Colonic mucosa (tissue), 4 donors: ENCODE data around the gene RYR3. TPM values are rescaled to one million over a fixed set of nuclear protein-coding genes. Genes with fewer than 3 reads are reported as not detected.
A peak's percentile ranks its signal among the peaks of the same experiment; 100 is the strongest.

Experiments
- DNase-seq: peaks from one replicate; pipeline ENCODE4 v3.0.0-alpha.2; 2020
- H3K27ac ChIP-seq: fragments of 200-600 bp; one replicate; pipeline ENCODE4 v1.8.0; 2021
- H3K27me3 ChIP-seq: fragments of 200-600 bp; one replicate; pipeline ENCODE4 v1.8.0; 2021
- H3K36me3 ChIP-seq: fragments of 200-600 bp; one replicate; pipeline ENCODE4 v1.8.0; 2021
- H3K4me1 ChIP-seq: fragments of 200-600 bp; one replicate; pipeline ENCODE4 v1.8.0; 2021; ENCODE audit warnings: mild to moderate bottlenecking
- H3K4me3 ChIP-seq: fragments of 200-600 bp; one replicate; pipeline ENCODE4 v1.8.0; 2021
- H3K9ac ChIP-seq, 2 donors: one replicate each; pipeline ENCODE4 v1.7.0; 2013; ENCODE audit warnings: control low read depth in 2 of 2, low read depth in 2 of 2, low read length in 2 of 2
- H3K9me3 ChIP-seq: fragments of 200-600 bp; one replicate; pipeline ENCODE4 v1.8.0; 2021
- intact Hi-C: fragments of 100-400 bp; cut with DNase I; formaldehyde crosslinking; loops from one replicate; pipeline ENCODE4 v1.14.1; 2022
- total RNA-seq, 2 donors: library from RNA; stranded (reverse); fragmentation: NEBNext Ultra II Directional in 1 of 2; extraction: Animal tissue kit (Norgen Biotek cat#: 25700) in 1 of 2; gene quantifications; one replicate each; pipeline ENCODE4 v1.2.1, GENCODE V29; 2021
- TF ChIP-seq, protein P1 (sequence below): fragments of 200-600 bp; IDR thresholded peaks from one replicate; pipeline ENCODE4 v1.8.0; 2022; ENCODE audit warnings: antibody characterized with exemption, mild to moderate bottlenecking
- donor health status: healthy.
- donor health status: DM: no; HTN: no; CAD: no.
- donor health status: DM: no; HTN: no; CAD: no.

RYR3 gene
- total RNA-seq, 2 donors from 2014 or later = 0.17 to 1.1 TPM

GRCh38 chr15:33296050-33296449, 14.7 kb upstream of the RYR3 start:
- Histone ChIP-seq H3K4me3 (no peak overlapping the region), H3K36me3 (no peaks in the 10 kb centered on the region), H3K27me3 (no peaks in the 10 kb centered on the region), H3K27ac (no peak overlapping the region), H3K4me1 (no peaks in the 10 kb centered on the region), H3K9me3 (no peaks in the 10 kb centered on the region), H3K9ac (no peak overlapping the region)
- TF ChIP-seq, protein P1, sequence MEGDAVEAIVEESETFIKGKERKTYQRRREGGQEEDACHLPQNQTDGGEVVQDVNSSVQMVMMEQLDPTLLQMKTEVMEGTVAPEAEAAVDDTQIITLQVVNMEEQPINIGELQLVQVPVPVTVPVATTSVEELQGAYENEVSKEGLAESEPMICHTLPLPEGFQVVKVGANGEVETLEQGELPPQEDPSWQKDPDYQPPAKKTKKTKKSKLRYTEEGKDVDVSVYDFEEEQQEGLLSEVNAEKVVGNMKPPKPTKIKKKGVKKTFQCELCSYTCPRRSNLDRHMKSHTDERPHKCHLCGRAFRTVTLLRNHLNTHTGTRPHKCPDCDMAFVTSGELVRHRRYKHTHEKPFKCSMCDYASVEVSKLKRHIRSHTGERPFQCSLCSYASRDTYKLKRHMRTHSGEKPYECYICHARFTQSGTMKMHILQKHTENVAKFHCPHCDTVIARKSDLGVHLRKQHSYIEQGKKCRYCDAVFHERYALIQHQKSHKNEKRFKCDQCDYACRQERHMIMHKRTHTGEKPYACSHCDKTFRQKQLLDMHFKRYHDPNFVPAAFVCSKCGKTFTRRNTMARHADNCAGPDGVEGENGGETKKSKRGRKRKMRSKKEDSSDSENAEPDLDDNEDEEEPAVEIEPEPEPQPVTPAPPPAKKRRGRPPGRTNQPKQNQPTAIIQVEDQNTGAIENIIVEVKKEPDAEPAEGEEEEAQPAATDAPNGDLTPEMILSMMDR = no peak
- DNase-seq = no peak
- intact Hi-C loops = no loop called here

DNA sequence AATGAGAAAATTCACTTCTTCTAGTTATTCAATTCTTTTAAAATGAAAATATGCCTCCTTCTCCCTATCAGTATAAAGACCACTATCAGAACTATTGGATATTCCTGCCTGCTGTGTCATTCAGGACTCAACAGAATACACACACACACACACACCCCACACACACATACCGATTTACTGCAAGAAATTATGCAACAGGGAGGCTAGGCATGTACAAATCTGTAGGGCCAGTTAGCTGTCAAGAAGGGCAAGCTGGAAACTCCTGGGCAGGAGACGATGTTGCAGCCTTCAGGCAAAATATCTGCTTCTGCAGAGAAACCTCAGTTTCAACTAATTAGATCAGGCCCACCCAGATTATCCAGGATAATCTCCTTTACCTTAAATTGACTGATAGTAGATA, 13.9 kb upstream of the RYR3 start:
- TF ChIP-seq, protein P1 = no peak
- Histone ChIP-seq H3K4me3 (no peak overlapping the region), H3K9me3 (no peaks in the 10 kb centered on the region), H3K9ac (no peak overlapping the region), H3K27me3 (no peaks in the 10 kb centered on the region), H3K4me1 (no peaks in the 10 kb centered on the region), H3K27ac (no peak overlapping the region), H3K36me3 (no peaks in the 10 kb centered on the region)
- DNase-seq = no peak
- intact Hi-C loops = no loop called here

- intact Hi-C loops = no loop called here
Observed at GRCh38 chr15:33298631-33299030, 12.1 kb upstream of the RYR3 start.

DNA sequence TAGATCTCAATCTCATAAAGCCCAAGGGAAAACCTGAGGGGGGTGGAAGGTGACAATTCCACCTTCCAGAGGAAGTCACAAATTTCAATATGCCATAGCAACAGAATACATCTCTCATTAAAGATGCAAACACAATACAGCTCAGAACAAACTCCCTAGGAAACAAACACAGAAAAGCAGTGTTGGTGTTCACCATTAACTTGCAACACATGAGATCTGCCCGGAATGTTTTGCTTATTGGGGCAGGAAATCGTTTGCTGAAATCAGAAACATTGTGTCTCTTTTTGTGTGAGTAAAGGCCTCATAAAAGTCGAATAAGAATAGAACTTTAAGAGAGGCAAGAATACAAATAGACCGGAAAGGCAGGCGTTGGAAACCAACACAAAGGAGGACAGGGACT, 5.8 kb upstream of the RYR3 start:
- no peaks in the 10 kb centered on the region for H3K27me3 ChIP-seq
- intact Hi-C loops = no loop called here
- TF ChIP-seq, protein P1 = no peak
- no peaks in the 10 kb centered on the region for H3K4me1 ChIP-seq
- no peak overlapping the region for H3K27ac ChIP-seq
- DNase-seq = no peak
- no peaks in the 10 kb centered on the region for H3K36me3 ChIP-seq
- H3K9ac ChIP-seq = no peak overlapping the region
- no peaks in the 10 kb centered on the region for H3K9me3 ChIP-seq
- H3K4me3 ChIP-seq = no peak overlapping the region

More at GRCh38 chr15:33298631-33299030, 12.1 kb upstream of the RYR3 start:
- H3K27me3 ChIP-seq = no peaks in the 10 kb centered on the region
- H3K36me3 ChIP-seq = no peaks in the 10 kb centered on the region
- TF ChIP-seq, protein P1 = no peak
- no peak for DNase-seq
- no peaks in the 10 kb centered on the region for H3K4me1 ChIP-seq
- no peaks in the 10 kb centered on the region for H3K9me3 ChIP-seq
- no peak overlapping the region for H3K4me3 ChIP-seq
- H3K27ac ChIP-seq = no peak overlapping the region
- no peak overlapping the region for H3K9ac ChIP-seq

GRCh38 chr15:33309602-33310276, 1.0 kb upstream of the RYR3 start:
- TF ChIP-seq, protein P1 = no peak
- Histone ChIP-seq H3K4me3 (no peak overlapping the region), H3K9ac (no peak overlapping the region), H3K27me3 (peaks cover 11% of the 10 kb centered on the region), H3K36me3 (no peaks in the 10 kb centered on the region), H3K27ac (no peak overlapping the region), H3K4me1 (no peaks in the 10 kb centered on the region), H3K9me3 (no peaks in the 10 kb centered on the region)
- intact Hi-C loops = no loop called here
- peak; percentile 20 for DNase-seq
